GM19025 (cell line): ENCODE measurements around the gene SERPINI1.

ENCODE experiments used
- ATAC-seq: cut with Tn5 transposase; IDR thresholded peaks from one replicate; pipeline ENCODE4 v1.9.1; 2021; ENCODE audit warnings: mild to moderate bottlenecking, low read depth, moderate library complexity; ENCODE audit not compliant: unreplicated experiment

Gene SERPINI1

DNA sequence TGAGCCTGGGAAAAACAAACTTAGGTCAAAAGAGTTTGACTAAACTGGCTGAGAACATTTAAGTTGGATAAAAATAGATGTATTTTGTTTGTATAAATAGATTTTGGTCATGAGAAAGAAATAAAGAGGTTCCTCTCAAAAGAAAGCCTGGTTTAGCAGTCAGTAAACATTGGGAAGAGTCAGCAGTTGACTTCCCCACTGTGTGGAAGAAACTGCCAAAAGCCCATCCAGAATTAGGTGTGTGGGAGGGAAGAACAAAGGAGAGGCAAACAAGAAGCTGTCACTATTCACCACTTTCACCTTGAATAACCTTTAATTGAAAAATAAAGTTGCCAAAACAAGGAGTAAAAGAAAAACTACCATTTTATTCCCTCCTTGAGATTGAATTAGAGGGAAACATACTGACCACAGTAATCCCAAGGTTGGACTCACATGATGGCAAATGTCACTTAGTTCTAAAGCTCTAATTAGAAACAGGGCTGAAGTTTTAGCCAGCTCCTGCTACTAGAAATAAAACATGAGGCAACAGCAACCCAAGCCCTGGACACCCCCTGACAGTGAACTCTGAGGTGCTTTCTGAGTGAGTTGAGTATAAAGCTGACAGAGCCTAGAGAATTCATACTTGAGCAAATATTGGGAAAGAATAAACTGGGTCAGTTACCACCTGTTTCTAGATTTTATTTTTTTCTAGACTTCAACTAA, 139.3 kb downstream of the SERPINI1 start:
- ATAC-seq: no peak
